Adrenal gland (tissue), 5 donors: ENCODE data around the gene PCDH12.
A peak's percentile ranks its signal among the peaks of the same experiment; 100 is the strongest.

Experiments used
- CTCF ChIP-seq, 6 experiments: fragments of 450-650 bp in 4 of 6; fragments of 200-600 bp in 2 of 6; sonication (generic) in 1 of 6; IDR thresholded peaks; 1 replicate in 5 of 6; 2 replicates in 1 of 6; pipeline versions ENCODE4 v1.5.1 to v1.8.0; 2016 to 2021; ENCODE audit warnings: antibody characterized with exemption in 6 of 6, mild to moderate bottlenecking in 2 of 6, moderate library complexity in 1 of 6
- POLR2A ChIP-seq, 2 donors: fragments of 450-650 bp; IDR thresholded peaks; one replicate each; pipeline ENCODE4 v1.6.1; 2017; ENCODE audit warnings: antibody characterized with exemption in 2 of 2, mild to moderate bottlenecking in 2 of 2, moderate library complexity in 1 of 2
- donor health status: DM: no; HTN: no; CAD: no.

GRCh38 chr5:141940695-141941271 is 17.2 kb downstream of the PCDH12 start:
- TF ChIP-seq CTCF (IDR thresholded peaks at IDR 0.05) = peak in 2 of 6 experiments; percentile 30 to 46
- TF ChIP-seq POLR2A (IDR thresholded peaks at IDR 0.05) = no peak
